A673 (cell line): ENCODE data around the gene MRPS12. TPM values are rescaled to one million over a fixed set of nuclear protein-coding genes. Genes with fewer than 3 reads are reported as not detected.
"Not testable (repeated sequence)": the region's sequence is repeated elsewhere in the genome, so short reads cannot be mapped to it uniquely, and the experiment has no call there.

ENCODE experiments used
- Bru-seq: library from RNA; stranded (reverse); fragments of 400-500 nt; gene quantifications from one replicate; lab custom pipeline; 2021; lab: Mats Ljungman, UMichigan
- BruChase-seq, 2 experiments: library from RNA; stranded (reverse); fragments of 400-500 nt; gene quantifications; one replicate each; lab custom pipeline; 2021; lab: Mats Ljungman, UMichigan
- BruUV-seq: library from RNA; stranded (reverse); fragments of 400-500 nt; replicated peaks from 2 replicates; lab custom pipeline; 2021; lab: Mats Ljungman, UMichigan
- CTCF ChIA-PET: fragments of 300-600 bp; sonication (Branson Sonifier 250); formaldehyde crosslinking; loops from one replicate; lab custom pipeline; 2022; ENCODE audit warnings: antibody characterized with exemption; lab: Charles Lee
- POLR2A ChIA-PET: fragments of 300-600 bp; sonication (Branson Sonifier 250); formaldehyde crosslinking; loops from one replicate; lab custom pipeline; 2022; ENCODE audit warnings: antibody characterized with exemption; ENCODE audit not compliant: low non-redundant PET; lab: Charles Lee
- DNase-seq: peaks from one replicate; pipeline ENCODE4 v3.0.0-alpha.2; 2015; ENCODE audit warnings: low spot score
- H3K27ac ChIP-seq: fragments of 200-600 bp; sonication (generic); 2 replicates; pipeline ENCODE4 v1.5.1; 2016; ENCODE audit warnings: mixed run types, low read depth, mild to moderate bottlenecking, mixed read lengths, antibody characterized with exemption, low read length; ENCODE audit not compliant: poor library complexity, severe bottlenecking
- H3K27me3 ChIP-seq: fragments of 200-600 bp; sonication (generic); replicated peaks from 2 replicates; pipeline ENCODE4 v1.6.1; 2017; ENCODE audit warnings: mixed run types, low read depth, mild to moderate bottlenecking, mixed read lengths, antibody characterized with exemption, low read length; ENCODE audit not compliant: insufficient read depth, poor library complexity
- H3K36me3 ChIP-seq: fragments of 200-600 bp; sonication (generic); 2 replicates; pipeline ENCODE4 v1.6.1; 2016; ENCODE audit warnings: mixed run types, mild to moderate bottlenecking, mixed read lengths, antibody characterized with exemption, low read length; ENCODE audit not compliant: insufficient read depth, poor library complexity, severe bottlenecking
- H3K4me1 ChIP-seq: fragments of 200-600 bp; sonication (generic); 2 replicates; pipeline ENCODE4 v1.6.1; 2017; ENCODE audit warnings: mixed run types, mild to moderate bottlenecking, mixed read lengths, antibody characterized with exemption, low read length; ENCODE audit not compliant: insufficient read depth, poor library complexity, severe bottlenecking
- H3K4me3 ChIP-seq: fragments of 200-600 bp; sonication (generic); 2 replicates; pipeline ENCODE4 v1.5.1; 2016; ENCODE audit warnings: low read depth, mixed run types, mild to moderate bottlenecking, mixed read lengths, low read length; ENCODE audit not compliant: poor library complexity, severe bottlenecking
- H3K9me3 ChIP-seq: fragments of 200-600 bp; sonication (generic); 2 replicates; pipeline ENCODE4 v1.6.1; 2016; ENCODE audit warnings: mixed run types, low read depth, mild to moderate bottlenecking, mixed read lengths, antibody characterized with exemption, low read length; ENCODE audit not compliant: poor library complexity, severe bottlenecking
- EZH2 ChIP-seq: fragments of 200-600 bp; sonication (generic); IDR thresholded peaks from 2 replicates; pipeline ENCODE4 v1.6.1; 2017; ENCODE audit warnings: borderline replicate concordance, low read depth, mild to moderate bottlenecking, mixed read lengths, antibody characterized with exemption, low read length; ENCODE audit not compliant: poor library complexity, severe bottlenecking
- intact Hi-C: fragments of 100-400 bp; cut with micrococcal nuclease; formaldehyde crosslinking; loops from one replicate; pipeline ENCODE4 v1.10.0; 2022; ENCODE audit not compliant: unreplicated experiment
- long read RNA-seq: library from polyadenylated mRNA; stranded (forward); transcript quantifications from one replicate; pipeline ENCODE4 v2.0.0, GENCODE V29; 2022
- total RNA-seq: library from RNA; stranded (reverse); gene quantifications from 2 replicates; pipeline ENCODE4 v1.2.3, GENCODE V29; 2021
- TF ChIP-seq, protein P1 (sequence below): fragments of 300-800, 200-600 bp; sonication (generic); conservative IDR thresholded peaks from 2 replicates; pipeline ENCODE4 v1.5.1; 2017; ENCODE audit warnings: low read depth, mild to moderate bottlenecking, antibody characterized with exemption, low read length, moderate library complexity, mixed read lengths

The MRPS12 gene
- total RNA-seq, result 69.5 and 81.9 TPM in 2 replicates
- Bru-seq, nascent RNA, result percentile 68 among the genes with signal in this experiment
- BruChase-seq, experiment 1, labeled RNA remaining after a 2-hour chase, result percentile 63 among the genes with signal in this experiment
- BruChase-seq, experiment 2, labeled RNA remaining after a 6-hour chase, result percentile 71 among the genes with signal in this experiment
- long read RNA-seq, transcript MRPS12-202 (3 exons, 929 nt), result minor isoform, 16 of 105 reads
- long read RNA-seq, transcript MRPS12-203 (2 exons, 1,220 nt), result minor isoform, 5 of 105 reads
- long read RNA-seq, transcript MRPS12-201 (3 exons, 1,207 nt), result major isoform, 75 of 105 reads
- long read RNA-seq, partial matches to known transcripts, result 6 of 105 reads
- long read RNA-seq, other reads (novel, unspliced or antisense), result 3 of 105 reads

GRCh38 chr19:38930776-38931520 lies at the start of gene MRPS12:
Gene MRPS12, plus strand, starts transcription at chr19:38930944. Its CDS starts 351 bp downstream, at chr19:38931295.
- TSS peak; percentile 79 for BruUV-seq
- TF ChIP-seq, protein P1, sequence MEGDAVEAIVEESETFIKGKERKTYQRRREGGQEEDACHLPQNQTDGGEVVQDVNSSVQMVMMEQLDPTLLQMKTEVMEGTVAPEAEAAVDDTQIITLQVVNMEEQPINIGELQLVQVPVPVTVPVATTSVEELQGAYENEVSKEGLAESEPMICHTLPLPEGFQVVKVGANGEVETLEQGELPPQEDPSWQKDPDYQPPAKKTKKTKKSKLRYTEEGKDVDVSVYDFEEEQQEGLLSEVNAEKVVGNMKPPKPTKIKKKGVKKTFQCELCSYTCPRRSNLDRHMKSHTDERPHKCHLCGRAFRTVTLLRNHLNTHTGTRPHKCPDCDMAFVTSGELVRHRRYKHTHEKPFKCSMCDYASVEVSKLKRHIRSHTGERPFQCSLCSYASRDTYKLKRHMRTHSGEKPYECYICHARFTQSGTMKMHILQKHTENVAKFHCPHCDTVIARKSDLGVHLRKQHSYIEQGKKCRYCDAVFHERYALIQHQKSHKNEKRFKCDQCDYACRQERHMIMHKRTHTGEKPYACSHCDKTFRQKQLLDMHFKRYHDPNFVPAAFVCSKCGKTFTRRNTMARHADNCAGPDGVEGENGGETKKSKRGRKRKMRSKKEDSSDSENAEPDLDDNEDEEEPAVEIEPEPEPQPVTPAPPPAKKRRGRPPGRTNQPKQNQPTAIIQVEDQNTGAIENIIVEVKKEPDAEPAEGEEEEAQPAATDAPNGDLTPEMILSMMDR, result no peak
- Histone ChIP-seq H3K4me3 (peak within 1 kb of the TSS; percentile 69), H3K27me3 (no peaks in the 10 kb centered on the region), H3K9me3 (peaks cover 4% of the 10 kb centered on the region), H3K36me3 (peaks cover 34% of the 10 kb centered on the region), H3K27ac (peak within 1 kb of the TSS; percentile 96), H3K4me1 (peaks cover 13% of the 10 kb centered on the region)
- intact Hi-C loops, result loop anchor here (2.0 to 10.0 kb wide), 5 partner anchors 80 to 528 kb away; partner anchors contain the start of gene FAM98C
- ChIA-PET POLR2A (interaction anchor here (0.5 to 1.0 kb wide), 4 partner anchors 31 to 631 kb away, joined by 3 to 4 read pairs (median 4); partner anchors contain the start of gene NFKBIB), CTCF (interaction anchor here (0.6 to 1.4 kb wide), 6 partner anchors 24 to 107 kb away, joined by 3 to 9 read pairs (median 4); partner anchors contain the start of genes NFKBIB and SIRT2)
- peak; percentile 99 for DNase-seq

- CTCF ChIA-PET, result no interaction called here
- BruUV-seq, result no TSS peak
Measured at GRCh38 chr19:38883286-38883685, 47.5 kb upstream of the MRPS12 start.

GRCh38 chr19:38884691-38885090 lies 46.1 kb upstream of the MRPS12 start:
- H3K36me3 ChIP-seq, POLR2A ChIA-PET, H3K4me3 ChIP-seq, H3K27ac ChIP-seq, H3K27me3 ChIP-seq, intact Hi-C loops, CTCF ChIA-PET, DNase-seq, H3K9me3 ChIP-seq, BruUV-seq, H3K4me1 ChIP-seq: not testable (repeated sequence)

More at GRCh38 chr19:38883286-38883685, 47.5 kb upstream of the MRPS12 start:
- TF ChIP-seq, protein P1, result no peak
- TF ChIP-seq EZH2, result no peak
- H3K27me3 ChIP-seq, result no peaks in the 10 kb centered on the region
- POLR2A ChIA-PET, result interaction anchor here (0.7 kb wide), 2 partner anchors 11 to 1756 kb away, joined by 4 to 9 read pairs; no protein-coding TSS in a partner anchor
- intact Hi-C loops, result no loop called here
- H3K4me3 ChIP-seq, result no peak overlapping the region
- no peak overlapping the region for H3K27ac ChIP-seq
- H3K4me1 ChIP-seq, result no peaks in the 10 kb centered on the region
- DNase-seq, result no peak
- H3K9me3 ChIP-seq, result no peaks in the 10 kb centered on the region
- no peaks in the 10 kb centered on the region for H3K36me3 ChIP-seq
